Measurements from ENCODE around the gene SPPL2C.

SPPL2C gene

GRCh38 chr17:45870342-45870974 is 25.8 kb downstream of the SPPL2C start:
- no peak for FAIRE-seq
- no peak for DNase-seq (ENCODE audit: insufficient read length, low spot score)

- FAIRE-seq (peak; percentile 16), DNase-seq (ENCODE audit: insufficient read length, low spot score) (no peak)
These were observed 27.0 kb downstream of the SPPL2C start for GRCh38 chr17:45871718-45872117.

- peak; percentile 68 for FAIRE-seq
- DNase-seq (ENCODE audit: insufficient read length, low spot score), result peak; percentile 48
These were observed 29.0 kb downstream of the SPPL2C start for GRCh38 chr17:45873728-45874127.

GRCh38 chr17:45874151-45874550 is 29.5 kb downstream of the SPPL2C start:
- no peak for DNase-seq (ENCODE audit: insufficient read length, low spot score)
- no peak for FAIRE-seq

- peak; percentile 48 for FAIRE-seq
- no peak for DNase-seq (ENCODE audit: insufficient read length, low spot score)
These were observed 31.9 kb downstream of the SPPL2C start for GRCh38 chr17:45876539-45876938.

GRCh38 chr17:45877467-45877866 is 32.8 kb downstream of the SPPL2C start:
- FAIRE-seq, result no peak
- no peak for DNase-seq (ENCODE audit: insufficient read length, low spot score)

GRCh38 chr17:45883063-45883462 is 38.4 kb downstream of the SPPL2C start:
- no peak for FAIRE-seq
- DNase-seq (ENCODE audit: insufficient read length, low spot score), result no peak

- no peak for FAIRE-seq
- DNase-seq (ENCODE audit: insufficient read length, low spot score), result no peak
These were observed 42.2 kb downstream of the SPPL2C start for GRCh38 chr17:45886852-45887251.

- DNase-seq (ENCODE audit: insufficient read length, low spot score), result no peak
- no peak for FAIRE-seq
These were observed 43.7 kb downstream of the SPPL2C start for GRCh38 chr17:45888392-45888791.

GRCh38 chr17:45889579-45889978 is 44.9 kb downstream of the SPPL2C start:
- DNase-seq (ENCODE audit: insufficient read length, low spot score) (no peak), FAIRE-seq (no peak)

- DNase-seq (ENCODE audit: insufficient read length, low spot score) (no peak), FAIRE-seq (no peak)
These were observed 49.0 kb downstream of the SPPL2C start for GRCh38 chr17:45893725-45894021.

GRCh38 chr17:45894022-45894784 is 49.5 kb downstream of the SPPL2C start, which contains the start of gene MAPT:
Gene MAPT (plus strand): TSS chr17:45894554. CDS start chr17:45962338, 67,784 bp downstream.
- peak; percentile 99 for FAIRE-seq
- DNase-seq (ENCODE audit: insufficient read length, low spot score), result peak; percentile 97

GRCh38 chr17:45895304-45895968 is 50.8 kb downstream of the SPPL2C start:
- peak; percentile 82 for FAIRE-seq
- DNase-seq (ENCODE audit: insufficient read length, low spot score), result no peak

- DNase-seq (ENCODE audit: insufficient read length, low spot score) (no peak), FAIRE-seq (no peak)
These were observed 51.5 kb downstream of the SPPL2C start for GRCh38 chr17:45895969-45896785.

All from HTR-8/SVneo (cell line).